Measurements from ENCODE around the gene NADSYN1.

NADSYN1 gene

GRCh38 chr11:71433648-71434450 lies 19.2 kb upstream of the NADSYN1 start:
- ATAC-seq, result no peak

- ATAC-seq, result no peak
These were observed 18.4 kb upstream of the NADSYN1 start for GRCh38 chr11:71434576-71435130.

- no peak for ATAC-seq
These were observed 17.6 kb upstream of the NADSYN1 start for GRCh38 chr11:71435278-71435951.

DNA sequence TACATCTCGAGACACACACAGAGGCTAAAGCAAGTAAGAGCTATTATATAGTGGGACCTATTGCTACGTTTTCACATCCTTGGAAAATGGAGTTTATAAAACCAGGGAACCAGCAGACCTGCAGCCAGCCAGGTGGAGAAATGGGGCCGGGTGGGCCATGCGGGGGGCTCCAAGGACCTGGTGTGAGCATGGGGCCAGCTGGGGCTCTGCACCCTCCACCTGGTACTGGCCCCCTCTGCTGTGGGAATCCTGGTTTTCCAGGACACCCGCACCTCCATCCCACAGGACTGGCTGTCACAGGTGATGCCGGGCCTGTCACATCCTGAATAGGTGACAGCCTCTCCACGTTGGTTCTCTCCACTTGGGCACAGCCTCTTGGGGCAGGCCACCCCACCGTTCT lies 16.1 kb upstream of the NADSYN1 start:
- ATAC-seq, result no peak

- ATAC-seq, result no peak
These were observed 15.6 kb upstream of the NADSYN1 start for GRCh38 chr11:71437399-71437798.

DNA sequence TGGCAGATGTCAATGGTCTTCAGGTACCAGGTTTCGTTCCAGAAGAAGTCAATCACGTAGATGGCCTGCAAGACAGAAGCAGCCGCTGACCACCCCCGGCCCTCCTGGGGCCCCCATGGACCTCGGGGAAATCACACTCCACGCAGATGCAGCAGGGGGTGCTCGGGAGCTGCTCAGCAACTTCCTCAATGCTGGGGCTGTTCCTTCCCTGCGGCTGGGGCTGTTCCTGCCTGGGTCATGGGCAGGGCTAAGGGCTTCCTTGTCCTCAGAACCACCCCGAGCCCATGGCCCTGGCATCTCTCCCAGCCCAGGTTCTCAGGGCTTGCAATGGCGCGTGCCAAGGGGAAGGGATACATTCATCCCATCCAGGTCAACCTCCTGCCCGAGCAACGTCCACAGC lies 15.1 kb upstream of the NADSYN1 start:
- no peak for ATAC-seq

DNA sequence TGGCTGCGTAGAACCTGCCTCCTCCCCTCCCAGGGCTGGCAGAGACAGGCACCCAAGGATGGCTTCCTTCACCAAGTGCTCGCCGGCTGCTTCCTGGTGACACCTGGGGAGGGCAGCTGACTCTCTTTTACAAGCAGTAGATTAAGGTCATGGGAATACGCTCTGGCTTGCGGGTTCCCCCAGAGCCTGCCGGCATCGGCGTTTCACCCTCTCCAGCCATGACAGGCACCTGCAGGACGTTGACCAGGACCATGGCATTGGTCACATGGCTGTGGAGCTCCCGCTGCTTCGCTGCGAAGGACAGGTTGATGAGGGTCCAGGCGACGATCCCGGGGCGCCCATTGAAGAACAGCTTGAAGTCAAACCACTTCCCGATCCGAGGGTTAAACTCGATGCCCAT lies 14.4 kb upstream of the NADSYN1 start:
- ATAC-seq, result no peak

DNA sequence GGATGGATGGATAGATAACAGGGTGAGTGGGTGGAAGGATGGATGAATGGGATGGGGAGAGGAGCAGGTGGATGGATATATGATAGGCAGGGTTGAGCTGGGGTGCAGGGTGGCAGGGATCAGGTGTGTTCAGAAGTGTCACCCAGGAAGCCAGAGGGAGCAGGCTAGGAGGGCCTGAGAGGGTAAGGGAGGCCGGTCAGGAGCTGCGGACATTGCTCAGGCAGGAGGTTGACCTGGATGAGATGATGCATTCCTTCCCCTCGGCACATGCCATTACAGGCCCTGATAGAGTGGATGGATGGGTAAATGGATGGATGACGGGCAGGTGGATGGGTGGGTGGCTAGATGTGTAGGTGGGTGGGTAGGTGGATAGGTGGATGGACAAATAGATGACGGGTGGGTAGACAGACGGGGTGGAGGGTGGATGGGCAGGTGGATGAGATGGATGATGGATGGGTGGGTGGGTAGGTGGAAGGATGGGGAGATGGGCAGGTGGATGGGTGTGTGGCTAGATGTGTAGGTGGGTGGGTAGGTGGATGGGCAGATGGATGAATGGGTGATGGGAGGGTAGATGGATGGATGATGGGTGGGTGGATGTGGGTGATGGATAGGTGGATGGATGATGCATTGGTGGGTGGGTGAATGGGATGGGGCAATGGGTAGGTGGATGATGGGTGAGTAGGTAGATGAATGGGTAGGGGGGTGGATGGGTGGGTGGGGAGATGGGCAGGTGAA lies 12.8 kb upstream of the NADSYN1 start:
- ATAC-seq, result no peak

- ATAC-seq, result no peak
These were observed 11.8 kb upstream of the NADSYN1 start for GRCh38 chr11:71441251-71441650.

- ATAC-seq, result no peak
These were observed 10.9 kb upstream of the NADSYN1 start for GRCh38 chr11:71442123-71442522.

- ATAC-seq, result no peak
These were observed 10.1 kb upstream of the NADSYN1 start for GRCh38 chr11:71442880-71443279.

DNA sequence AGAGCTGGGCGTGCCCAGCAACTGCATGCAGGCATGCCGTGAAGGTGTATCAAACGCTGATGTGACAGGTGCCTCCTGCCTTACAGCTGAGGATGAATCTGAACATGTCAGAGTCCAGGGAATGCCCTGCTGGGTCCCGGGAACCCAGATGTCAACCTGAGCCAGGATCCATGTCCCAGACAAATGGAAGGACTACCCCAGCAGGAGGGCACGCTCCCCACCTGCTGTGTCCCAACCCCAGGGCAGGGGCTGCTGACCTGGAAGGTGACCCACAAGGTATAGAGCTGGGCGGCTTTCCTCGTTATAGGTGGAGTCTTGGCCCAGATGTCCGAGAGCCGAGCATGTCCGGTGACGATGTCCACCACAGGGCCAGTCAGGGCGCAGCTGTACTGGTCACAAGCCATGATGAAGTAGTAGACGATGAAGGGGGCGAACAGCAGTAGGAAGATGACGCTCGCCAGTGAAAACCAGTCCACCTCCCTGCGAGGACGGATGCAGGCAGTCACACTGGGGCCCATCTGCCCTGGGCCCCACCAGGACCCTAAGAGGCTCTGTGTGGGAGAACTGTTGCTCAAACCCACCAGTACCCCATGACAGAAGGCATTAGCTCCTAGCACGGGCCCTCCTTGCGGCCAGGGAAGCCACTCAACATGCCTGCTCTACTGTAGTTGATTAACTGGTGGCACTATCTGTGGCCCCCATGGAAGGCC lies 9.1 kb upstream of the NADSYN1 start:
- ATAC-seq, result no peak

- ATAC-seq, result no peak
These were observed 8.2 kb upstream of the NADSYN1 start for GRCh38 chr11:71444811-71445210.

DNA sequence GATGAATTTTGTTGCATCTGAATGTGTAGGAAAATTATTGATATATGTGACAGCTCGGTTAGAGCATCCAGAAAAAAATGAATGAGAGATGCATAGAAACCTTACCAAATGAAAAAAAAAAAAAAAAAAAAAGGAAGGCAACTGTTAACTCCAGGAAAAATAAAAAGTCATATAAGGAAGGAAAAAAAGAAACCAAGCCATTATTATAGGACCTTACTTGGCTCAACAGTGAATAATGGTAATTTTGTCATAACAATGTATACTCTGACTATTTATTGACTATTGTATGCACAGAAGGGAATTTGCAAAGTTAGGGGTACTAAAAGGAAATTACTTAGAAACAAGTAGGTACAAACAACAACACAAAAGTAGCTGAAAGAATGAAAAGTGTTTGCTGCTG lies 6.9 kb upstream of the NADSYN1 start:
- ATAC-seq, result no peak

- no peak for ATAC-seq
These were observed 5.9 kb upstream of the NADSYN1 start for GRCh38 chr11:71446942-71447688.

- peak; percentile 8 to 15 for ATAC-seq
These were observed 5.2 kb upstream of the NADSYN1 start for GRCh38 chr11:71447791-71448256.

GRCh38 chr11:71448257-71449171 lies 4.5 kb upstream of the NADSYN1 start, which contains the start of gene DHCR7:
DHCR7 (minus strand) TSS chr11:71448393; CDS start chr11:71444952, 3,441 bp downstream.
- ATAC-seq, result peak; percentile 90 to 91

GRCh38 chr11:71449596-71449995 lies 3.4 kb upstream of the NADSYN1 start:
- no peak for ATAC-seq

DNA sequence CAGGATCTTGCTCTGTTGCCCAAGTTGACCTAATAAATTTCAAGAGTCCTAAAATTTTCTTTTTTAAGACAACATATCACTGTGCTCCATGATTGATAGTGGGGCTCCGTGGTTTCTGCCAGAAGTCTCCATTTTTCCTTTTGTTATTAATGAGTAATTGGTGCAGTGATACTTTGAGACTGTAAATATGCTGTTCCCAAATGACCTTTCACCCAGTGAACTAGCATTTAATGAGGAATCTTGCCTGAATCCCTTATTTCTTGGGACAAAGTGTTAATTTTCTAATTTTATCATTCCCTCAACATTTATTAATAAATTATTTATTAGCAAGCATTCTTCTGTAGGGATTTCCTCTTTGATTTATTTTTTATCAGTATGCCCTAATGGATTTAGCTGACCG lies 2.5 kb upstream of the NADSYN1 start:
- ATAC-seq, result no peak

DNA sequence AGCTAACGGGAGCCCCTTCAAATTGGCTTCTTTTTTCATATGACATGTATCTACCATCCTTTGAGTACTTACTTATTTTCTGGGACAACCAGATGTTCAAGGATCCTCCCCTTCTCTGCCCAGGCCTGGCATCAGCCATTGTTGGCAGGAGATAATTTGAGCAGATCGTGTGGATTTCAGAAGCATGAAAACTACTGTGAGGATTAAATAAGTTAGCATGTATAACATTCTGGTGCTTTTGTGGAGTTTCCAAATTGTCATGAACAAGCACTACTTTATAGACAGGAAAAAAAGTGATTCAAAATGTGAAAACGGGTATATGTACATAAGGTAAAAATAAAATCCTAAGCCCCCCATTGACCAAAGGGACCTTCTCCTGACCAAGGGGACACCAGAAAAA lies 2.1 kb upstream of the NADSYN1 start:
- ATAC-seq, result no peak
